HG03175 (cell line): ENCODE measurements around the gene DNAJC1.
"Not testable (repeated sequence)": the region's sequence is repeated elsewhere in the genome, so short reads cannot be mapped to it uniquely, and the experiment has no call there.

Source experiments
- ATAC-seq: cut with Tn5 transposase; IDR thresholded peaks from one replicate; pipeline ENCODE4 v1.9.1; 2021; ENCODE audit warnings: mild to moderate bottlenecking, moderate library complexity; ENCODE audit not compliant: unreplicated experiment

DNAJC1 gene, protein sequence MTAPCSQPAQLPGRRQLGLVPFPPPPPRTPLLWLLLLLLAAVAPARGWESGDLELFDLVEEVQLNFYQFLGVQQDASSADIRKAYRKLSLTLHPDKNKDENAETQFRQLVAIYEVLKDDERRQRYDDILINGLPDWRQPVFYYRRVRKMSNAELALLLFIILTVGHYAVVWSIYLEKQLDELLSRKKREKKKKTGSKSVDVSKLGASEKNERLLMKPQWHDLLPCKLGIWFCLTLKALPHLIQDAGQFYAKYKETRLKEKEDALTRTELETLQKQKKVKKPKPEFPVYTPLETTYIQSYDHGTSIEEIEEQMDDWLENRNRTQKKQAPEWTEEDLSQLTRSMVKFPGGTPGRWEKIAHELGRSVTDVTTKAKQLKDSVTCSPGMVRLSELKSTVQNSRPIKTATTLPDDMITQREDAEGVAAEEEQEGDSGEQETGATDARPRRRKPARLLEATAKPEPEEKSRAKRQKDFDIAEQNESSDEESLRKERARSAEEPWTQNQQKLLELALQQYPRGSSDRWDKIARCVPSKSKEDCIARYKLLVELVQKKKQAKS

DNA sequence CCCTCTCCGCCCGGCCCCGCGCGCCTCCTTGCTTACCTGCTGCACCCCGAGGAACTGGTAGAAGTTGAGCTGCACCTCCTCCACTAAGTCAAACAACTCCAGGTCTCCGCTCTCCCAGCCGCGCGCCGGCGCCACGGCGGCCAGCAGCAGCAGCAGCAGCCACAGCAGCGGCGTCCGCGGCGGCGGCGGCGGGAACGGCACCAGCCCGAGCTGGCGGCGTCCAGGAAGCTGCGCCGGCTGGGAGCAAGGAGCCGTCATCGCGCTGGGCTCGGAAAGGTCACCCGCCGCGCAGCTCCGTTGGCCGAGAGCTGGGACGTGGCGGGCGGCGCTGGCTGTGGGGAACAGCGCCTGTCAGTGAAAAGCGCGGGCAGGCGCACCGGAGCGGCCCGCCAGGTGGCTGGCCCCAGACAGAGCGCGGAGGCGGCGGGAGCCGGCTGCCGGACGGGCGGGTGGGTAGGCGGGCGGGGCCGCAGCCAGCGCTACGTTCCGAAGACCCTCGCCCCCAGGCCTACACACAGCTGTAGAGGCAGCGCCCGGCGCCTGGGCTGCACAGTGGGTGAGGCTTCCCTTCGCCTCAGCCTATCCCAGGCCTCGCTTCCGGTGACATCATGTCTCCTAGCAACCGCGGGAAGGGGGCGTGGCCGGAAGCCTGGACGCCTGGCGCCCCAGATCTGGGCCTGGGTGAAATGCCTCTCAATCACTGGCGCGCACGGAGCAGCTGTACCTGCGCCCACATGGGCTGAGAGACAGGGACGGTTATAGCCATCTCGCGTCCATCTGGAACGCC, at the start of gene DNAJC1:
TSS of gene DNAJC1 (minus strand) at position 554 of the 787 bp plus-strand sequence. CDS start at position 258, 296 bp downstream.
- peak; percentile 94 for ATAC-seq

- no peak for ATAC-seq
Measured at GRCh38 chr10:22053048-22053447, 49.5 kb upstream of the DNAJC1 start.

GRCh38 chr10:22049635-22050034, 46.1 kb upstream of the DNAJC1 start:
- no peak for ATAC-seq

GRCh38 chr10:22047812-22048211, 44.3 kb upstream of the DNAJC1 start:
- no peak for ATAC-seq

GRCh38 chr10:22043327-22043633, 39.8 kb upstream of the DNAJC1 start:
- ATAC-seq: no peak

GRCh38 chr10:22042557-22043326, 39.2 kb upstream of the DNAJC1 start:
- ATAC-seq: no peak

DNA sequence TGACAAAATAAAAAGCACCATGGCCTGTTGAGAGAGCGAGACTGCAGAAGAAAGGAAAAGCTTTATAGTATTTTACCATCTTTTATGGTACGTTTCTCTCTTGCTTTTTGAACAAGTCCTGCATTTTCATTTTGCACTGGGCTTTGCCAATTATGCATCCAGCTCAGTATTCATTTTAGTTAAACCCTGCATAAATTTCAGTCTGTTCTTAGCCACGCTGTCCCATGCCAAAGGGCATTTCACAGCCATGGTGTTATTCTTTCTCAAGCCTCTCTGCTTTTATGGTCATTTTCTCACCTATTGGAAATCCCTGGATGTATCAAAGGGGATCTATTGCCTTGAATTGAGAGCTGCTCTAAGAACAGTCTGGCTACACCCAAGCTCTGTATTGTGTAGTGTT, 30.8 kb upstream of the DNAJC1 start:
- no peak for ATAC-seq

DNA sequence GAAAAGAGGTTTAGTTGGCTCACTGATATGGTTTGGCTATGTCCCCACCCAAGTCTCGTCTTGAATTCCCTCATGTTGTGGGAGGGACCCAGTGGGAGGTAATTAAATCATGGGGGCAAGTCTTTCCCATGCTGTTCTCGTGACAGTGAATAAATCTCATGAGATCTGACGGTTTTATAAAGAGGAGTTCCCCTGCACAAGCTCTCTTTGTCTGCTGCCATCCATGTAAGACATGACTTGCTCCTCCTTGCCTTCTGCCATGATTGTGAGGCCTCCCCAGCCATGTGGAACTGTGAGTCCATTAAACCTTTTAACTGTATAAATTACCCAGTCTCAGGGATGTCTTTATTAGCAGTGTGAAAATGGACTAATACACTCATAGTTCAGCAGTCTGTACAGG, 28.7 kb upstream of the DNAJC1 start:
- ATAC-seq: not testable (repeated sequence)

DNA sequence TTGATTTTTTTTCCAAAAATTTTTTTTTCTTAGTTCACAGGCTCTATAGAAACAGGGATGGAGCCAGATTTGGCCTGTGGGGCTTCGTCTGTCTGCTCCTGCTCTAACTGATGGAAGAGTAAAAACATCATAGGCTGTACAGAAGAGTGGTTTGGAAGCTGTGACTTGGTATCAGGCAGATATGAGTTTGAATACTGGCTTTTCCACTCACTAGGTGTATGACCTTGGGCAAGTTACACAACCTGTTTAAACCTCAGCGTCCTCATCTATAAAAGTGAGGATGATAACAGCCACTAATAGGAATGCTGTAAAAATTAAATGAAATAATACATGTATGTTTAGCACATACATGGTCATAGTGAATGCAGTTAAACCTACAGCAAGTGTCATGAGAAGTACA, 26.9 kb upstream of the DNAJC1 start:
- no peak for ATAC-seq

- no peak for ATAC-seq
Measured at GRCh38 chr10:22029445-22030236, 26.1 kb upstream of the DNAJC1 start.

DNA sequence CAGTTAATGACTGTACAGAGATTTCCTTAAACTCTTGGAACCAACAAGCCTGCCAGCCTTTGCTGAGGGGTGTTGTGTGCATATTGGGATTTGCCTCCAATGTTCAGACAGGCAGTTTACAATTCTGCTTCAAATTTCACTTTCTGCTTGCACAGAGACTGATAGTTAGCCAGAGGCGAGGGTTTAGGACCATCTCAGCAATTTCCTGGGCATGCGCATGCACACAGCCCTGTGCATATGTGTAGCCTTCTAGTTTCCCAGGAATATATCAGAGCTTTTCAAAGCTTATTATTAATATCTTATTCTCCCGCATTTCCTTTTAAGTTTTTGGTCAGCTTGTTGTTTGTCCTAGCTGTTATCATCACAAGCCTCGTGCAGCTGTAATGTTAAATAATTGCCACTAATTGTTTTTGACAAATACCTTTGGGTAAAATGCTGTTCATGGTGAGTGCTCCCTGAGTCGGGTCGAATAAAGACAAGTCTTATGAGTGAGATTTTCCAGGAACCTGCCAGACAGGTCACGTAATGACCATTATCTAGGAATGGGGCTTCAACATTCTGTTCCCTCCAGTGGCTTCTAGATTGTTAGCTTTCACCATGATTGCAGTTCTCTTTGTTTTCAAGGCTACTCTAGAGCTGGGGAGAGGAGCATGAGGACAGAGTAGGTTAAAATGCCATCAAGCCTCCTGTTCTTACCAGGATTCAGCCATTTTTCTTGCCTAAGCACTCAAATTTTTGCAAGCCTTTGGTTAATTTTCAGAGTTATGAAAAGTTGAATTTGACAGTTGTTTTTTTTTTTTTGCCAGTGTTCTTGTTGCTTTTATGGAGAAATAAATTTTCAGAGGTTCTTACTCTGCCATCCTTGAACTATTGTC, 24.1 kb upstream of the DNAJC1 start:
- no peak for ATAC-seq

GRCh38 chr10:22026287-22026686, 22.8 kb upstream of the DNAJC1 start:
- no peak for ATAC-seq

DNA sequence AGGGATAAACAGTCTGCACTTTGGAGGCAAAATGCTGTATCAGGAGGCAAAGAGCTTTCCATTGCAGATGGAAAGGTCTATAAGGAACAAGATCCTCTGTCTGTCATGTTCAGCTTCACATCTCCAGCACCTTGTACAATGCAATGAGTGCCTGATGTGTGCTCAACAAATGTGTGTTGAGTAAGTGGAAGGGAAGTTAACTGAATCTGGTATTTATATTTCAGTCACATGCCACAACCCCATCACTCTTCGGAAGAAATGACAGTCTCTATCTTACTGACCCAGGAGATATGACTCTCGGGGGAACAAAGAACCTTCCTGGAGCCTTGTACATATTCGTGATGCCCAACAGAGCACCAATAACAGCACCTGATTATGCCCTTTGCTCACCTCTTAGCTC, 20.0 kb upstream of the DNAJC1 start:
- ATAC-seq: no peak

DNA sequence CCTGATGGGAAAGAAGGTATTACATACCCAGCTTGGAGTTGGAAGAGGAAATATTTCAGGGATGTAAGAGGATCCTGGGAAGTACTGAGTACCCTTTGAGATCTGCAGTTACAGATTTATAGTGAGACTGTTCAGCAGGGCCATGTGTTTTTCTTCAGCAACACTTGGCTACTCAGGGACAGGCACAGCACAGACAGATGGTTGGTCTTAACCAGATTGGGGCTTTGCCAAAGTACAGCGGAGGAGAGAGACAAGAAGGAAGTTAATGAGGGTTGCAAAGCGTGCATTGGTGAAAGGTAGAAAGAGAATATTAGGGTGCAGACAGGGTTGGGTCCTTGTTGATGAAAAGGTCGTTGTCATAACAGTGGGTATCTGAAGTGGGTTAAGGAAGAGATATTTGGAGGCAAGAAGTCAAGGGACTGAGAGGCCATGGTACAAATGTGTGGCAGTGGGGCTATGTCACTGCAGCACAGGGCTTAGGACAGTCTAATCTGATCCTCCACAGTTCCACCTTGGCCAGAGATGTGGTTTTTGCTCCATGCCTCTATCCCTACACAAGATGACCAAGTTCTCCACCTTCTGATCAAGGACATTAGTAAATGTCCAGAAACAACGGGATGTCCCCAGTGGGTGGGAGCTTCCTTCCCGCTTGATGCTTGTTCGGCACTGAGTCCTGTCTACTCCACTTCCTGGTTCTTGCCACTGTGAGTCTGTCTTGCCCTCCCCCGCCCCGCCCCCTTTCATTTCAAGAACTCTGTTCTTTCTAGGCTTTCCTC, 18.9 kb upstream of the DNAJC1 start:
- ATAC-seq: no peak

- ATAC-seq: not testable (repeated sequence)
Measured at GRCh38 chr10:22021144-22021543, 17.6 kb upstream of the DNAJC1 start.

DNA sequence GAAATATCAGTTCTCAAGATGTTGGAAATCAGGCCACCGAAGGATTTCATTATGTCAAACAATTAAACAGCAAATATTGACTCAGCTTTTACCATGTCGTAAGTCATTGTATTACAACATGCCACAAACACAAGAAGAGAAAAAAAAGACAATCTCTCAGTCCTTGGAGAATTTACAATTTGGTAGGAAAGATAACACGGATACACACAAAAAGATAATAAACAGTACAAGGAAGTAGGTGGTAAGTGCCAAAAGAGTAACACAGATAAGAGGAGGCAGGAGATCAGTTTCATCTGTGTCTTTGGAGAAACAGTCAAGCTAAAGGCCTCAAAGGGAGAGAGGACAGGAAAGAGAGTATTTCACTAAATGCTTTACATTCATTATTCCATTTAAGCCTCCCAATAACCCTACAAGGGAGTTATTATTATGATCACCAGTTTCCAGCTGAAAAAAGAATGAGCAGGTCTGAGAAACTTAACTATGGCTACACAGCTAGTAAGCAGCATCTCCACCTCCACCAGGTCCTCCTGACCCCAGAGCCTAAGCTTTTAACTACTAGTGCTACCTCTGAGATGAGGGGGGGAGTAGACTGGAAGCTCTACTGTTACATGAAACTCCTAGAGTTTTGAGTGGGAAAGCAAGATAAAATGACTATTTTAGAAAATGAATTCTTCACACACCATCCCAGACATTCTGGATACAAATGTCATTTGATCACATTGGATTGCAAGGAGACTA, 13.9 kb upstream of the DNAJC1 start:
- no peak for ATAC-seq

GRCh38 chr10:22016046-22016705, 12.6 kb upstream of the DNAJC1 start:
- ATAC-seq: no peak
